Loucy (cell line): ENCODE data around the gene TOX3.

Experiments
- H2AFZ ChIP-seq: fragments of 200-600 bp; sonication (generic); 2 replicates; pipeline ENCODE4 v1.6.0; 2016; ENCODE audit warnings: antibody characterized with exemption, mild to moderate bottlenecking, low read length, moderate library complexity
- H3F3A ChIP-seq: fragments of 200-600 bp; 2 replicates; pipeline ENCODE4 v1.6.0; 2016; ENCODE audit warnings: antibody characterized with exemption, low read depth, mild to moderate bottlenecking
- H3K27me3 ChIP-seq: fragments of 200-600 bp; sonication (generic); 2 replicates; pipeline ENCODE4 v1.6.1; 2014; ENCODE audit warnings: low read length, mild to moderate bottlenecking; ENCODE audit not compliant: insufficient read depth, poor library complexity, severe bottlenecking
- H3K36me3 ChIP-seq: fragments of 200-600 bp; sonication (generic); 2 replicates; pipeline ENCODE4 v1.6.1; 2016; ENCODE audit warnings: low read length; ENCODE audit not compliant: insufficient read depth
- H3K4me1 ChIP-seq: fragments of 200-600 bp; sonication (generic); 2 replicates; pipeline ENCODE4 v1.5.1; 2014; ENCODE audit warnings: low read length, mild to moderate bottlenecking; ENCODE audit not compliant: insufficient read depth, poor library complexity, severe bottlenecking
- H3K4me2 ChIP-seq: fragments of 200-600 bp; sonication (generic); 2 replicates; pipeline ENCODE4 v1.6.0; 2014; ENCODE audit warnings: antibody characterized with exemption, low read length, low read depth, mild to moderate bottlenecking; ENCODE audit not compliant: poor library complexity, severe bottlenecking
- H3K4me3 ChIP-seq: fragments of 200-600 bp; sonication (generic); 2 replicates; pipeline ENCODE4 v1.5.1; 2014; ENCODE audit warnings: low read length, mild to moderate bottlenecking, mixed read lengths; ENCODE audit not compliant: poor library complexity, severe bottlenecking
- H3K79me2 ChIP-seq: fragments of 200-600 bp; sonication (generic); 2 replicates; pipeline ENCODE4 v1.6.1; 2014; ENCODE audit warnings: low read length; ENCODE audit not compliant: insufficient read depth
- H3K9ac ChIP-seq: fragments of 200-600 bp; sonication (generic); 2 replicates; pipeline ENCODE4 v1.6.0; 2014; ENCODE audit warnings: mild to moderate bottlenecking, low read depth, low read length, moderate library complexity; ENCODE audit not compliant: poor library complexity, severe bottlenecking
- H3K9me2 ChIP-seq: fragments of 200-600 bp; sonication (generic); replicated peaks from 2 replicates; pipeline ENCODE4 v1.6.1; 2016; ENCODE audit warnings: low read depth, low read length, mixed read lengths
- H3K9me3 ChIP-seq: fragments of 200-600 bp; sonication (generic); 2 replicates; pipeline ENCODE4 v1.6.1; 2014; ENCODE audit warnings: mild to moderate bottlenecking, antibody characterized with exemption, low read length, low read depth; ENCODE audit not compliant: insufficient read depth
- H4K20me1 ChIP-seq: fragments of 200-600 bp; sonication (generic); 2 replicates; pipeline ENCODE4 v1.6.0; 2014; ENCODE audit warnings: antibody characterized with exemption, low read length, mild to moderate bottlenecking; ENCODE audit not compliant: insufficient read depth, poor library complexity, severe bottlenecking
- EZH2phosphoT487 ChIP-seq: fragments of 200-600 bp; IDR thresholded peaks from 2 replicates; pipeline ENCODE4 v1.6.1; 2018; ENCODE audit warnings: antibody characterized with exemption, mild to moderate bottlenecking, moderate library complexity, borderline replicate concordance
- TF ChIP-seq, protein P1 (sequence below): fragments of 200-600 bp; sonication (generic); conservative IDR thresholded peaks from 2 replicates; pipeline ENCODE4 v1.5.1; 2014; ENCODE audit warnings: mild to moderate bottlenecking, antibody characterized with exemption, low read length

Gene TOX3

GRCh38 chr16:52547834-52548215 is 882 bp upstream of the TOX3 start:
- no peaks in the 10 kb centered on the region for H3F3A ChIP-seq
- H3K79me2 ChIP-seq: no peaks in the 10 kb centered on the region
- TF ChIP-seq EZH2phosphoT487: no peak
- TF ChIP-seq, protein P1, sequence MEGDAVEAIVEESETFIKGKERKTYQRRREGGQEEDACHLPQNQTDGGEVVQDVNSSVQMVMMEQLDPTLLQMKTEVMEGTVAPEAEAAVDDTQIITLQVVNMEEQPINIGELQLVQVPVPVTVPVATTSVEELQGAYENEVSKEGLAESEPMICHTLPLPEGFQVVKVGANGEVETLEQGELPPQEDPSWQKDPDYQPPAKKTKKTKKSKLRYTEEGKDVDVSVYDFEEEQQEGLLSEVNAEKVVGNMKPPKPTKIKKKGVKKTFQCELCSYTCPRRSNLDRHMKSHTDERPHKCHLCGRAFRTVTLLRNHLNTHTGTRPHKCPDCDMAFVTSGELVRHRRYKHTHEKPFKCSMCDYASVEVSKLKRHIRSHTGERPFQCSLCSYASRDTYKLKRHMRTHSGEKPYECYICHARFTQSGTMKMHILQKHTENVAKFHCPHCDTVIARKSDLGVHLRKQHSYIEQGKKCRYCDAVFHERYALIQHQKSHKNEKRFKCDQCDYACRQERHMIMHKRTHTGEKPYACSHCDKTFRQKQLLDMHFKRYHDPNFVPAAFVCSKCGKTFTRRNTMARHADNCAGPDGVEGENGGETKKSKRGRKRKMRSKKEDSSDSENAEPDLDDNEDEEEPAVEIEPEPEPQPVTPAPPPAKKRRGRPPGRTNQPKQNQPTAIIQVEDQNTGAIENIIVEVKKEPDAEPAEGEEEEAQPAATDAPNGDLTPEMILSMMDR: no peak
- no peaks in the 10 kb centered on the region for H3K4me1 ChIP-seq
- no peak overlapping the region for H2AFZ ChIP-seq
- H3K9ac ChIP-seq: no peak overlapping the region
- no peaks in the 10 kb centered on the region; the same call in 1 of the 2 replicates for H3K9me3 ChIP-seq
- H3K27me3 ChIP-seq: no peaks in the 10 kb centered on the region
- H3K9me2 ChIP-seq: no peaks in the 10 kb centered on the region
- H4K20me1 ChIP-seq: no peaks in the 10 kb centered on the region
- H3K4me2 ChIP-seq: no peak overlapping the region
- H3K4me3 ChIP-seq: no peak overlapping the region
- H3K36me3 ChIP-seq: no peaks in the 10 kb centered on the region

GRCh38 chr16:52546291-52547003 is 496 bp downstream of the TOX3 start:
- H2AFZ ChIP-seq: no peak overlapping the region
- H3K4me1 ChIP-seq: no peaks in the 10 kb centered on the region
- H3K4me2 ChIP-seq: no peak overlapping the region
- no peaks in the 10 kb centered on the region for H3K36me3 ChIP-seq
- H3K4me3 ChIP-seq: no peak overlapping the region
- no peaks in the 10 kb centered on the region for H3K27me3 ChIP-seq
- H4K20me1 ChIP-seq: no peaks in the 10 kb centered on the region
- TF ChIP-seq, protein P1: no peak
- no peak for TF ChIP-seq EZH2phosphoT487
- H3F3A ChIP-seq: no peaks in the 10 kb centered on the region
- no peak overlapping the region for H3K9ac ChIP-seq
- H3K79me2 ChIP-seq: no peaks in the 10 kb centered on the region
- H3K9me2 ChIP-seq: no peaks in the 10 kb centered on the region
- no peaks in the 10 kb centered on the region; the same call in 1 of the 2 replicates for H3K9me3 ChIP-seq

DNA sequence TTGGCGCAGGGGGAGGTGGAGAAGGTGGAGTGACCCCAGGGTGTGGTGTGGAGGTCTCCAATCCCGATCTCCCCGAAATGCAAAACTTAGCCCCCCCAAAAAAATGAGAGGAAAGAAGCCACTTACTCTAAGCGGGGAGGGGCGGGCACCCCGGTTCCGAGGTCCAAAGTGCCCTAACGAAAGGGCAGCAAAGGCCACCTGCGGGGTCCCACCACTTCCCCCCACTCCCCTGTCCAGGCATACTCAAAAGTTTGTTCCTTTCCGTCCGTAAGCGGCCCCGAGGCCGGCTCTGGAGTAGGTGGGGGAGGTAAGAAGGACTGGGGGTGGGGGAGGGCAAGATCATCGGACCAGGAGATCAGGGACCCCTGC is 1.1 kb downstream of the TOX3 start:
- no peaks in the 10 kb centered on the region; the same call in 1 of the 2 replicates for H3K9me3 ChIP-seq
- no peaks in the 10 kb centered on the region for H3K9me2 ChIP-seq
- no peaks in the 10 kb centered on the region for H3F3A ChIP-seq
- H3K4me1 ChIP-seq: no peaks in the 10 kb centered on the region
- no peaks in the 10 kb centered on the region for H3K36me3 ChIP-seq
- H3K4me3 ChIP-seq: no peak overlapping the region
- no peak overlapping the region for H2AFZ ChIP-seq
- H3K9ac ChIP-seq: no peak overlapping the region
- H3K4me2 ChIP-seq: no peak overlapping the region
- H4K20me1 ChIP-seq: no peaks in the 10 kb centered on the region
- no peaks in the 10 kb centered on the region for H3K79me2 ChIP-seq
- no peak for TF ChIP-seq EZH2phosphoT487
- TF ChIP-seq, protein P1: no peak
- H3K27me3 ChIP-seq: no peaks in the 10 kb centered on the region
